ENCODE results near the gene SLC16A7.

The SLC16A7 gene

DNA sequence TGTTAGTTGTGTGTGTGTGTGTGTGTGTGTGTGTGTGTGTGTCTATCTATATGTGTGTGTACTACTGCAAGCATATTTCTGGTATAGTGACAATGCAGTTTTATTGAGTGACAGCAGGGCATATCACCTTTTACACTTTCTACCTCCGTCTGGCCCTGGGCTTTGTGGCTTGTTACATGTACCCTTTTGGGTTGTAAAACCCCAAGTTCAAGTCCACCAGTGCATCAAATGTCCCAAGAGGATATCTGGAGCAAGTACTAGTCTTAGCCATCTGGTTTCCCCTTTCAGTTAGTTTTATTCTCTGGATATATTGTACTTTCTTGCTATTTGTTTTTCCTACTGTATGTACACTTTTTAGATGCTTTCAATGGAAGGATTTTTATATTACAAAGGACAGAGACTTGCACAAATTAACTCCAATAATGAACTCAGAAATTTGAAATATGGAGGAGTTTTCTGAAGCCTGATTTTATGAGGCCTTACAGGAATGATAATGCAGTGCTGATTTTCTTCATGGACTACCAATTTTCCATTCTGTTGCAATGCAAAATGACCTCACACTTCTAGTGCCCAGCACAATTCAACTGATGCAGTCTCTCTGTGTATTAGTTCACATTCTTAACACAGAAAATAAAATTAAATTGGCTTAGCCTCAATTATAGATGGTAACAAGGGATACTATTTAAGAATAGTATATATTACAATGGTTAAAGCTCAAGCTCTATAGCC is 29.1 kb downstream of the SLC16A7 start:
- DNase-seq: no peak

DNA sequence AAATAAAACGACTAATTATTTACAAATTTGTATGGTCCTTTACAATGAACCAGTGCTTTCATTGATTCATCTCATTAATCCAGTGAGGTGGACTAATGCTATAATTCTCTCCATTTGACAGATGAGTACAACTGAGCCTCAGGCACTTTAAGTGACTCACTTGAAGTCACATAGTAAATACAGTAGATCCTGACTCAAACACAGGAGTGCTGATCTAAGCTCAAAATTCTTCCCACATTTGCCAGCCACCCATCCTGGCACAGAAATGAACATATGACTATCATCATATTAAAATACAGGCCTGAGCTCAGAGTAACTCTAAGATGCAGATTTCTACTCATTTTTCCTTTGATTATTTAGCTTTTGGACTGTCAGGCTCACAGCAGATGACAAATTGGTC is 30.6 kb downstream of the SLC16A7 start:
- DNase-seq: peak; percentile 33

DNA sequence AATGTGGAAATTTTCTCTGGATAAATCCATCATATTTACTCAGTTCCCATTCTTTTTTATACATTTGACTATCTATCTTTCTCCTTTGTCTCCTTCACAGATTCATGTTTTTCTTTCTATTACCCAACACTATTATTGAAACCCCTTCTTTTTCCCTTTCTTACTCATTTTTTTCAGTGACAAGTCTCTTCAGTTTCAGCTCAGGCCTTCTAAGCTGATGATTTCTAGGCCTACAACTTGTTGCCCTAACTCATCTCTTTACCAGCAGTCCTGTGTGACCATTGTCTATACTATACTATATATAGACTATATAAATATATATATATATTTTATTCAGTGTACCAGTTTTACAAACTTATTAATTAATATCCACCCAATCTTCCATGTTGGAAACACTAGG is 31.8 kb downstream of the SLC16A7 start:
- no peak for DNase-seq

DNA sequence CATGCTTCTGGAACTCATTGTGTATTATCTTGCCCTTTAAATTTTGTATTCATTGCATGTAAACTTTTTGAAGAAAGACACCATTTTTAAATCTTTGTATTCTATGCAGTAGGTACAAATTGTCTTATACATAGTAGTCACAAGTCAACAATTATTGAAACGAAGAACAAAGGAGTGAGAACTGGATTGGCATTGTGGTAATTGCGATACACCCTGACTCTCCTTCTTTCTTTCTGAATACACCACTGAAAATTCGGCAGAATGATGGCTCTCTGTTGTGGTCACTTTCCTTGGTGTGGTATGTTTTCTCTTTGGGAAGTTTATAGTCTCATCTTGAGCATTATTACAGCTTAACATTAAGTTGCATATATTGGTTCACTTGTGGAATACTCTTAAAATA is 34.1 kb downstream of the SLC16A7 start:
- DNase-seq: no peak

DNA sequence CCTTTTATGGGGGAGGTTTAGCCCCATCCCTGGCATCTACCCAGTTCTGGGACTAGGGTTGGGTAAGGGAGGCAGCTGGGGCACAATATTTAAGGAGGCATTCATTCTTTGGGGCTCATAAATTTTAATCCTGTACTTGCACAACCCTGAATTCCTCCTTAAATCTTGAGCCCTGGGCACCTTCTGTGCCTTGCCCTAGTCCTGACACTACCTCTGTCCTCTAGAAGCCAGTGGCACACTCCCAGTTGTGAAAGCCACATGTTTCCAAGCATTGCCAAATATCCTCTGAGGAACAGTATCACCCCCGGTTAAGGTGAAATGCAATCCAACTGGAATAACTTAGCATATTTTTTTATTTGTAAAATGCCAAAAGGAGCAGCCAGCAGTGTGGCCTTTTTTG is 36.6 kb downstream of the SLC16A7 start:
- no peak for DNase-seq

DNA sequence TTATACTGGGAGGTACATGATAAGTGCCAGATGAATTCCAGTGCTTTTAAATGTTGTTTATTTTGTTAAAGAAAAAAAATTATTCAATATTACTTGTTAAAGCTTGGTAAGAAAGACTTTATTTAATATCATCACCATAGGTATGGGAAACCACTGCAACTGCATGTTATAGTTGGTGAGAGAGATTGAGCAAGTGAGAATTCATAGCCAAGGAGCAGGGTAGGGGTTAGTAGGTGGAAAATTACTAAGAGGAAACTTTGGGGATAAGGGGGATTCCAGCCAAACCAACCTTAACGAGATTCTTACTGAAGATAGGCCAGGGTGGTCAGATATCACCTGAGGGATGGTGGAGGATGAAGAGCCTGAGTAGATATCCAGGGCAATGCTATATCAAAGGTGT is 38.4 kb downstream of the SLC16A7 start:
- no peak for DNase-seq

DNA sequence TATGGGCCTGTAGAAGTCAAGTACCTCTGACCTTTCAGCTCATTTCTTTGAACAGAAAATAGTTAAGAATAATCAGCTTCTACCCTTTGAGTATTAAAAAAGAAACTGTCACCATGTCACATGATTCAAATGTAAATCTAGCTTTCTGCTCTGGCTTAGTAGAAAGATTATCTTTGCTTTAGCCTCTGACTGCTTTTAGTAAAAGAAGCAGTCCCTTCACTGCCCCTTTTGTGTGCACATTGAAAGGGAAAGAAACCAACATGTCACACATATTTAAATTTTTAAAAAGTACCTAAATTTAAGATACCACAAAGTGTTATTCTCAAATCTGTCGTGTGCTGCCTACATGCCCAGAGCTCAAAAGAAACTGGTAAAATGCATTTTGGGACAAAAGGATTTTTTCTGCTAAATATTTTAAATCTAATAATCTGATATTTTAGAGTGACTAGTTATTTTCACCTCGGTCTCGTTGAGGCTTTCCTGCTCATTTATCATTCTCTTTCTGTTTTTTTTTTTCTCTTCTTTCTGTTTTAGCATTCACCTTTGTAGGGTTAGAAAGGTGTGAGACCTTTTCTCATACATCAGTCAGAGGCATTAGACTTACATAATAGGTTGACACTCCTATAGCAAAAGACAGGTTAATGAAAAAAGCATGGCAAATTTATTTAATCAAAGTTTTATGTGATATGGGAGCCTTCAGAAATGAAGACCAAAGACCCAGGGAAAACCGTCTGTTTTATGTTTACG is 41.3 kb downstream of the SLC16A7 start:
- no peak for DNase-seq

DNA sequence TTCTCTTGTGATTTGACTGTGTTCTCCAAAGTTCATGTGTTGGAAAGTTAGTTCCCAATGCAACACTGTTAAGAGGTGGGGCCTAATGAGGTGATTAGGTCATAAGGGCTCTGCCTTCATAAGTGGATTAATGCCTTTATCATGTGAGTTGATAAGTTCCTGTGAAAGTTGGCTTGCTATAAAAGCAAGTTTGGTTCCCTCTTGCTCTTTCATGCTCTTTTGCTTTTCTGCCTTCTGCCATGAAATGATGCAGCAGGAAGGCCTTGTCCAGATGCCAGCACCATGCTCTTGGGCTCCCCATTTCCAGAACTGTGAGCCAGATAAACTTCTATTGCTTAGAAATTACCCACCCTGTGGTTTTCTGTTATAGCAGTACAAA is 41.9 kb downstream of the SLC16A7 start:
- no peak for DNase-seq

DNA sequence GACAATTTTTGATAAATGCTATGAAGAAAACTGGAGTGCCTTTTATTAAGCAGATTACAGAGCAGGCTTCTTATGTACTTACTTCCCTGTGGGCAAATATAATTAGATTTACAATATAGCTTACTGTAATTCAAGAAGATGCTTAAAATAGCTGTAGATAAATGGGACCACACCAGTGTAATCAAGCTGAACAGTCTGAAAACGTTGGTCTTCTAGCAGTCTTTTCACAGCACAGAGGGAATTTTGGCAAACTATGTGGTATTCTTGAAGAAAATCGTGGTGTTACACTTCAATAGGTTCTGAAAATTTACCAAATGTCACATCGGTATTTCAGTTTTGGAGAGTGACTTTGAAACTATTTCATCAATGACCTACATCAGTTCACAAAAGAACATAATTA is 47.7 kb downstream of the SLC16A7 start:
- DNase-seq: no peak

DNA sequence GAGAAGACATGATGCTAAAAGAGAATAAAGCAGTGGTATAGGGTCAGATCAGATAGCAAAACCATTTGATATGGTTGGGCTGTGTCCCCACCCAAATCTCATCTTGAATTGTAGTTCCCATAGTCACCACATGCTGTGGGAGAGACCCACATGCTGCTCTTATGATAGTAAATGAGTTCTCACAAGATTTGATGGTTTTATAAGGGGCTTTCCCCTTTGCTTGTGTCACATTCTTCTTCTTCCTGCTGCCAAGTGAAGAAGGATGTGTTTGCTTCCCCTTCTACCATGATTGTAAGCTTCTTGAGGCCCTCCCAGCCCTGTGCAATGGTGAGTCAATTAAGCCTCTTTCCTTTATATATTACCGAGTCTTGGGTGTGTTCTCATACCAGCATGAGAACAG is 49.4 kb downstream of the SLC16A7 start:
- DNase-seq: no peak

DNA sequence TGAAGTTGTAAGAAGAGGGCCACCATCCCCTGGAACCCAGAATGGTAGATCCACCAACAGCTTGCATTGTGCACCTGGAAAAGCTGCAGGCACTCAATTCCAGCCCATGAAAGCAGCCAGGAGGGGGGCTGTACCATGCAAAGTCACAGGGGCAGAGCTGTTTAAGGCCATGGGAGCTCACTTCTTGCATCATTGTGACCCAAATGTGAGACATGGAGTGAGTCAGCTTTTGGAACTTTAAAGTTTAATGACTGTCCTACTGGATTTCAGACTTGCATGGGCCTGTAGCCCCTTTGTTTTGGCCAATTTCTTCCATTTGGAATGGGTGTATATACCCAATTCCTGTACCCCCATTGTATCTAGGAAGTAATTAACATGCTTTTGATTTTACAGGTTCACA is 50.8 kb downstream of the SLC16A7 start:
- DNase-seq: no peak

DNA sequence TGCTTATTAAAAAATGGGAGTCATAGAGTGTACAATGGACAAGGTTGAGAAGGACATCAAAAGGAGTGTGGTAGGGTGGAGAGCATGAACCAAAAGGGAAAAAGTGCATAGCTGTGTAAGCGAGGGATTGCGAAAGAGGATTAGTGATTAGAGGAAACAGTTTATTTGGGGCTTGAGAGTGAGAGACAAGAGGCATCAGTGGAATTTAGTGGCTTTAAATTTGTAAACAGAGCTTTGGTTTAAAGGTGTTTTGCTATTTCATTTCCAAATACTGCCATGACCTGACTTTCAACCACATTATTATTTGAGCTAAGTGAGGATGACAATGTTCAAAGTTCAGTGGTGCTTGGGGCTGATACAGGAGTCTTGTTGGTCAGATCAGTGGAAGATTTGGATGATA is 53.4 kb downstream of the SLC16A7 start:
- no peak for DNase-seq

DNA sequence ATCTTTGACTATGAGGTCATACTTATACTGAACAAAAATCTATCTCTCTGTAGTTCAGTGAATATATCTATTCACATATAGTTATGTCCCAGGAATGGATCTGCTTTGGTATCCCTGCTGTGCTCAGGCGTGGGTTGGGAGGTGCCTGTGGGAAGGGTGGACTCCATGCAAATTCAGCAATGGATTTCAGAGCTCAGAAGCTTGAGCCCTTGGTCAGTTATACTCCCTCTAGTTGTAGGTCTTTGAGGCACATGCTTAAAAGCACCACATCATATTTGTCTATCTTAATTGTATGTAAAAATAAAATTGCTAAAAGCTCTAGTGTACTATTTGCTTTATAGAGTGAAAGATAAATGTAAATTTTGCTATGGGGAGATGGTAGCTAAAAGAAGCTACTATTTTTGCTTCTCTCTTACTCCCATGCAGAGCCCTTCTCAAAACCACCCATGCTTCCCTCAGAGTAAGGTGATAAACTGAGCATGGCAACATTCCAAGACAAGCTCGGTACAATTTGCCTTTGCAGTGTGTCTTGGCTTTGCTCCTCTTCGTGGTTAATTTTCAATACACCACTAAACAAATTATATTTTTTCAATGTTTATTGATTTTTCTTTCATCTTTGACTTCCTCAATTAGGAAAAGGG is 54.9 kb downstream of the SLC16A7 start:
- no peak for DNase-seq

DNA sequence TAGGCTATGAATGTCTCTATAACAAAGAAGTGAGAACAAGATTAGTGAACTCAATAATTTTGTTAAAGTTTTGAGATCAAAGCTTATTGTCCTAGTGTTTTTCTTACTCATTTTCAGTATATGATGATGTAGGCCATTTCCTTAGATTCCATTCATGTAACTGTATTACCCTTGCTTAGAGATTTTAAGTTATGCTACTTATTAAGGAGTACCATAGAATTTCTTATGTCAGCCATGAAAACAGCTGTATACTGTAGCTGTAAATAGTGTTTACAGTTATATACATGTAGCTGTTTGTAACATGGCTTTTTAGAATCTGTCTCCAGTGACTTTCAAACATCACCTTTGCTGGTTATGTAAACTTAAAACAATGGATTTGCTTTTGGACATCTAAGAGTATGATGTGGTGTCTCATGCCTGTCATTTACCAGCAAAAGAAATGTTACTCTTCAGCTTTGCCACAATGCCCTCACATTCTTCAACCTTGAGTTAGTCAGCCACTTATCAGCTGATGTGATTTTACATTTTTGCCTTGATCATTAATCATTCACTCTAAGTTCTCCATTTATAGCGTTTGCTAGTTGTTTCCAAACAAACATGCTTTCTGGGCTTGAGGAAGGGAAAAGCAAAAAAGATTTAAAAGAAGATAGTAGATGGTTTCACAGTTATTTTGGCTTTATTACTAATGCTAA is 55.5 kb downstream of the SLC16A7 start:
- DNase-seq: peak; percentile 26

DNA sequence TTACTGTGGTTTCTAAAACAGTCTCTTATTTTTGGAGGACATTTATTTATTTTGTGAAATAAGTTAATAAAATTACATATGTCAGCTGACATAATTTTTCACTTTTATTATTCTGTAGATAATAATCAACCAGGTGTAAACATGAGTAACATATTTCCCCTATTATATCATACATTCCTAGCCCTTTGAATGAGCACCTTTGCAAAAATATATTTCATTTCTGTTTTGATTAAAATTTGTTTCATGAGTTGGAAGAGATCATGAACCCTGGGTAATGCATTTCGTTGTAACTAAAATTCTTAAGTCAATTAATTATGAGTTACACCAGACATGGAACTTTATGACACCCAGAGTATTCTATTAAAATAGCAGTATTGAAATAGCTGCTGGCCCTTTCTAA is 56.3 kb downstream of the SLC16A7 start:
- no peak for DNase-seq

DNA sequence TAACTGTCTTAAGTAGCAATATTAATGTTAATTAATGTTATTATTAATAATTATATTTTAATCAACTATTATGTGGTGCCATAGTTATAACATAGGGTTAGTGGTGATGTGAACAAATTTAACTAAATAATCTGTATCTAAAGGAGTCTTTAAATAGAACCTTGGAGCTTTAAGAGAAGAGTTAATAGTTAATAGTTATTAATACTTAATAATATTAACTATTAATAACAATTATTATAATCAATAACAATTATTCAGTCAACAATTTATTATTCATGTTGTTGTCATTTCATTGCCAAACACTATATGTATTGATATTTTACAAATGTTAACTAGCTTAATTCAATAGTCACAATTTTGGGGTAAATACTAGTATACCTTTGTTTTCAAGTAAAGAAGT is 58.2 kb downstream of the SLC16A7 start:
- no peak for DNase-seq

DNA sequence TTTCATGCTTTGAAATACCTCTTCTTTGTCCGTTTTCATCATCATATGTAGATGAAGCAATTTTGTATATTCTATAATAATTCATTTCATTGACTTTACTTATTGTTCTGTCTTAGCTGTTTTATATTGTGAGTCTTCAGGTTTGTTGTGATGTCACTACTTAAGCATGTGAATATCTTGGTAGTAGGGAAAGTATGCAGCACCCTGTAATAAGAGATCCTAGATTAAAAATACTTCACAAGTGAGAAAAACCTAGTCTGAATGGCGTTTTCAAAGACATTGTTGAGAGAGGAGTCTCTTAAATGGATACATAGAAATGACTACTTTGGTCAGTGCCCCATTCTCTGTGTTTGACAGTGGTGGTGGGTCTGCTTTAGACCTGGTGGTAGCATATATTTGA is 61.4 kb downstream of the SLC16A7 start:
- peak; percentile 59 for DNase-seq

DNA sequence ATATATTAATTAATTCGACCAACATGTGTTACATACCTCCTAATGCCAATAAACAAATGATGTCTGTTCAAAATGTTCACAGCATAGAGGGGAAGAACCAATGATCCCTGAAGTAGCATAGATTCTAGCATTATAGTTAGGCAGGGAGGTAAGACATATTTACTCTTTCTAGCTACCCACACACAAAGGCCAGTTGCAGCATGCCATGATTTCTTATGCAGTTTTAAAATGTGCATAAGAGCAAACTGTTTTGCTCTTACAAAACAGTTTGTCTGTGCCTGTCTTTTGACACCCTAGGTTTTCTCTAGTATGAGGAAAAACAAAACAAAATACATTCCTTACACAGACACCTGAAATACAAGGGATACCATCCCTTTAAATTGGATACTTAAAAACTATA is 61.9 kb downstream of the SLC16A7 start:
- no peak for DNase-seq

DNA sequence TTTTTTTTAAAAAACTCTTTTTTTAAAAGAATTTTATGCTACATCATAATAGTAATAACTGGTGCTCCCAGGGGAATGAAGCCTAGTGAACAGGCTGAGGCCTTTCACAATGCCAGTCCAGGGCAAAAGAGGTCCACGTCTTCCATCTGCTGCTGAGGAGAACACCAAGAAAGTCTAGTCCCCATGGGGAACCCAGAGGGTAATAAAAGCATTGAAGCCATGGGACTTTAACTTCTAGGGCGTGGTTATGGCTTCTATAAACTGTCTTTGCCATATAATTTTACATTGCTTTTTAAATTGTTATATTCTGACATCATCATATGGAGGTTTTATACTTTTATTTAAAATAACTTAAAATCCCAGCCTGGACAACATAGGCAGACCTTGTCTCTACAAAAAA is 64.3 kb downstream of the SLC16A7 start:
- DNase-seq: peak; percentile 18

DNA sequence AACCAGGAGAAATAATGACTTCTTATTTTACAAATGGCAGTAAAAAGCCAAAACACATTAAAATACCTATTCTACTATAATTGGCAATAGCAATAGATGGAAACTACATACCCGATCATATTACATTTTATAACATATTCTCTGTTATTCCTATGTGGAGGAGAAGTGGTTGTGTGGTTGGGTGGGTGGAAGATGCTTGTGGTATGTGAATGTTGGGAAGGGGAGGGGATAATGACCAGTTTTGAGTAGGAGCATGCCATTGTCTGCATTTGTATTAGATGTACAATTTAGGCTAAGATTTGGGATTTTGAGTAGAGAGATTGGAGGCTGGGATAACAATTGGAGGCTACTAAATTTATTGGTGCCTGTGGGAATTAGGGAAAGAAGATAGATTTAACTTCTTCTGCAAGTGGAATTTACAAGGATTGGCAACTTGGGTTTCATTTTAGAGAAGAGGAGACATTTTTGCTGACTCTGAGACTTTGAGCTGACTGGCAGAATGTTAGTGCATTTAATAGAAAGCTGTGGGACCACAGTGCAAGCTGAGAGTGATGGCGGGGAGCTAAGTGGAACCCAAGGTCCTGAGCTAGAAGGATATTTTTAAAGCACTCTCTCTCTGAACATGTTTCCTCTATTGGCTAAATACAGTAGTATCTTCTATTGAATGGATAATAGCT is 65.2 kb downstream of the SLC16A7 start:
- no peak for DNase-seq

DNA sequence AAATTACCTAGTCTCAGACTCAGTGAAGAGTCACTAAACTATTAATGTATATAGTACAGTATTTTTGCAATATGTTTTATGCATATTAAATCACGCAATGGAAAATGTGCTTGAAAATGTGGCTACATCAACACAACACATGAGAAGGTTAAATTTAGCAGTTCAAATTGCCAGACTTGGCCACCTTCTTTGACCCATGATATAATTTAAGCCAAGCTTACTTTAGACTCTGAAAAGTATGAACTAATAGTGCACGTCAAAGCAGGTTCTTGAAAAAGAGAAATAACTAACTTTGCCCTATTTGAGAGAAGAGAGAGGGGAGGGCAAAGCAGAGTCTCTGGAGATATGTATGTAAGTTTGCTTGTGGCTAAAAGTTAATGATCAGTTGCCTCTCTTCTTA is 68.7 kb downstream of the SLC16A7 start:
- DNase-seq: no peak

DNA sequence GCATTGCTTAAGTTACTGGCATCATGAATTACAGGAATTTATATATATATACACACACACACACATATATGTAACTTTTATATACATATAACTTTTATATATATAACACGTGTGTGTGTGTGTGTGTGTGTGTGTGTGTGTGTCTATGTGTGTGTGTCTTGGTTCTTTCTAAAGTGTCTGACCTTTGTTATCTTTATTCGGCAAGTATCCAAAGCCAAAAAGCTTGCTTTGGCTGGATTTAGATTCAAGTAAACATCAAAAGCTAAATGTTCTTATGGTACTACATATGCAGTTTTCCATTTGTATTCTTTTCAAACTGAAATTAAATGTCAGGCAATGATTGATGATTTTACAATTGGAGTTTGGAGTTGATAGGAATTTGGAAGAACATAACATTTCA is 69.9 kb downstream of the SLC16A7 start:
- no peak for DNase-seq

DNA sequence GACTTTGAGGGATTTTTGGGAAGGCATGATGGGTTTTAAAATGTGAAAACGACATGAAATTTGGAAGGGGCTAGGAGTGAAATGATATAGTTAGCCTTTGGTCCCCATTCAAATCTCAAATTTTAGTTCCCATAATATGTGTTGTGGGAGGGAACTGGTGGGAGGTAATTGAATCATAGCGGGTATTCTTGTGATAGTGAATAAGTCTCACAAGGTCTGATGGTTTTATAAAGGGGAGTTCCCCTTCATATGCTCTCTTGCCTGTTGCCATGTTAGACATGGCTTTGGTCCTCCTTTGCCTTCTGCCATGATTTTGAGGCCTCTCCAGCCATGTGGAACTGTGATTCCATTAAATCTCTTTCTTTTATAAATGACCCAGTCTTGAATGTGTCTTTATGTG is 72.8 kb downstream of the SLC16A7 start:
- no peak for DNase-seq

Measured in fibroblast of skin of back (primary cell).